H9 (cell line): Measurements from ENCODE around the gene CCDC141. TPM values are rescaled to one million over a fixed set of nuclear protein-coding genes. Genes with fewer than 3 reads are reported as not detected.

ENCODE experiments used
- DNase-seq: peaks from one replicate; pipeline ENCODE4 v3.0.0-alpha.2; 2017
- H2AFZ ChIP-seq: one replicate; pipeline ENCODE4 v1.6.1; 2013; ENCODE audit warnings: mild to moderate bottlenecking, low read length, control low read depth, moderate library complexity
- H2AK5ac ChIP-seq: 2 replicates; pipeline ENCODE4 v1.6.1; 2013; ENCODE audit warnings: low read length, control low read depth, mixed read lengths; ENCODE audit not compliant: insufficient read length
- H2BK120ac ChIP-seq: one replicate; pipeline ENCODE4 v1.6.1; 2013; ENCODE audit warnings: low read depth, mild to moderate bottlenecking, low read length, control low read depth, inconsistent platforms; ENCODE audit not compliant: poor library complexity, severe bottlenecking
- H2BK12ac ChIP-seq: 2 replicates; pipeline ENCODE4 v1.6.1; 2013; ENCODE audit warnings: low read length, control low read depth, mixed read lengths, low read depth; ENCODE audit not compliant: insufficient read length
- H2BK15ac ChIP-seq: 2 replicates; pipeline ENCODE4 v1.6.1; 2013; ENCODE audit warnings: low read depth, low read length, control low read depth
- H2BK20ac ChIP-seq: one replicate; pipeline ENCODE4 v1.6.1; 2013; ENCODE audit warnings: low read depth, mild to moderate bottlenecking, low read length, control low read depth, inconsistent platforms; ENCODE audit not compliant: poor library complexity, severe bottlenecking
- H2BK5ac ChIP-seq: 2 replicates; pipeline ENCODE4 v1.6.1; 2013; ENCODE audit warnings: low read length, control low read depth, mixed read lengths; ENCODE audit not compliant: insufficient read length
- H3K14ac ChIP-seq: 2 replicates; pipeline ENCODE4 v1.6.1; 2013; ENCODE audit warnings: low read length, control low read depth; ENCODE audit not compliant: insufficient read depth
- H3K18ac ChIP-seq: 2 replicates; pipeline ENCODE4 v1.6.1; 2013; ENCODE audit warnings: low read depth, mild to moderate bottlenecking, mixed read lengths, low read length, control low read depth; ENCODE audit not compliant: insufficient read length
- H3K23ac ChIP-seq: 2 replicates; pipeline ENCODE4 v1.6.1; 2013; ENCODE audit warnings: low read length, control low read depth, mixed read lengths, low read depth; ENCODE audit not compliant: insufficient read length
- H3K23me2 ChIP-seq: 2 replicates; pipeline ENCODE4 v1.6.1; 2013; ENCODE audit warnings: low read depth, mild to moderate bottlenecking, mixed read lengths, low read length, control low read depth; ENCODE audit not compliant: insufficient read length, poor library complexity, severe bottlenecking
- H3K27ac ChIP-seq: 2 replicates; pipeline ENCODE4 v1.5.1; 2013; ENCODE audit warnings: low read length, control low read depth, mixed read lengths, low read depth; ENCODE audit not compliant: insufficient read length
- H3K27me3 ChIP-seq: 2 replicates; pipeline ENCODE4 v1.6.1; 2013; ENCODE audit warnings: low read length, control low read depth, inconsistent platforms; ENCODE audit not compliant: insufficient read depth
- H3K4ac ChIP-seq: 2 replicates; pipeline ENCODE4 v1.6.1; 2013; ENCODE audit warnings: low read depth, mild to moderate bottlenecking, control low read depth, inconsistent platforms, low read length, moderate library complexity
- H3K4me1 ChIP-seq: 2 replicates; pipeline ENCODE4 v1.6.1; 2013; ENCODE audit warnings: low read length, control low read depth, inconsistent platforms; ENCODE audit not compliant: insufficient read depth
- H3K4me2 ChIP-seq: 2 replicates; pipeline ENCODE4 v1.6.1; 2013; ENCODE audit warnings: low read length, control low read depth, mixed read lengths; ENCODE audit not compliant: insufficient read length, insufficient read depth
- H3K56ac ChIP-seq: 2 replicates; pipeline ENCODE4 v1.6.1; 2013; ENCODE audit warnings: low read depth, mild to moderate bottlenecking, mixed read lengths, low read length, control low read depth; ENCODE audit not compliant: insufficient read length
- H3K79me1 ChIP-seq: 2 replicates; pipeline ENCODE4 v1.6.1; 2013; ENCODE audit warnings: low read depth, mild to moderate bottlenecking, moderate library complexity, low read length, control low read depth, inconsistent platforms; ENCODE audit not compliant: insufficient read depth, poor library complexity, severe bottlenecking
- H3K79me2 ChIP-seq: 2 replicates; pipeline ENCODE4 v1.6.1; 2013; ENCODE audit warnings: low read length, control low read depth, inconsistent platforms; ENCODE audit not compliant: insufficient read depth
- H3K9ac ChIP-seq: 2 replicates; pipeline ENCODE4 v1.6.1; 2013; ENCODE audit warnings: low read length, control low read depth, mixed read lengths; ENCODE audit not compliant: insufficient read length; ENCODE audit errors: extremely low read depth
- H3K9me3 ChIP-seq: one replicate; pipeline ENCODE4 v1.6.1; 2013; ENCODE audit warnings: low read depth, low read length, inconsistent platforms; ENCODE audit not compliant: control insufficient read depth
- H3T11ph ChIP-seq: one replicate; pipeline ENCODE4 v1.6.1; 2013; ENCODE audit warnings: mild to moderate bottlenecking, low read length, control low read depth, inconsistent platforms
- H4K20me1 ChIP-seq: one replicate; pipeline ENCODE4 v1.6.1; 2013; ENCODE audit not compliant: control insufficient read depth, insufficient read length, insufficient read depth
- H4K5ac ChIP-seq: 2 replicates; pipeline ENCODE4 v1.6.1; 2013; ENCODE audit warnings: low read depth, mild to moderate bottlenecking, mixed read lengths, low read length, control low read depth; ENCODE audit not compliant: insufficient read length
- H4K8ac ChIP-seq: replicated peaks from 2 replicates; pipeline ENCODE4 v1.6.1; 2013; ENCODE audit warnings: low read length, control low read depth, mixed read lengths, low read depth; ENCODE audit not compliant: insufficient read length
- H4K91ac ChIP-seq: 2 replicates; pipeline ENCODE4 v1.6.1; 2013; ENCODE audit warnings: low read depth, mild to moderate bottlenecking, moderate library complexity, mixed read lengths, low read length, control low read depth; ENCODE audit not compliant: insufficient read length
- H3K27ac Mint-ChIP-seq, 3 experiments: 2 replicates in 2 of 3; 3 replicates in 1 of 3; pipeline ENCODE4 v1.8.0; 2020 to 2021; ENCODE audit warnings: mixed read lengths in 3 of 3, mild to moderate bottlenecking in 1 of 3, moderate library complexity in 1 of 3
- H3K27me3 Mint-ChIP-seq: 2 replicates; pipeline ENCODE4 v1.8.0; 2021; ENCODE audit warnings: low read depth, mild to moderate bottlenecking, moderate library complexity, mixed read lengths
- H3K36me3 Mint-ChIP-seq, 3 experiments: 2 replicates in 2 of 3; 3 replicates in 1 of 3; pipeline ENCODE4 v1.8.0; 2020 to 2021; ENCODE audit warnings: low read depth in 3 of 3, mixed read lengths in 3 of 3; ENCODE audit not compliant: insufficient read depth in 1 of 3
- H3K4me1 Mint-ChIP-seq, 2 experiments: 2 replicates each; pipeline ENCODE4 v1.8.0; 2020; ENCODE audit warnings: mixed read lengths in 2 of 2
- H3K4me3 Mint-ChIP-seq, 2 experiments: 2 replicates in 1 of 2; 3 replicates in 1 of 2; pipeline ENCODE4 v1.8.0; 2020 to 2021; ENCODE audit warnings: mild to moderate bottlenecking in 2 of 2, mixed read lengths in 2 of 2, moderate library complexity in 1 of 2
- H3K9me3 Mint-ChIP-seq, 2 experiments: 2 replicates in 1 of 2; 3 replicates in 1 of 2; pipeline ENCODE4 v1.8.0; 2020; ENCODE audit warnings: mild to moderate bottlenecking in 2 of 2, mixed read lengths in 2 of 2, moderate library complexity in 1 of 2
- WGBS: extraction: QIAGEN DNeasy Blood & Tissue Kit; methylation state at CpG from one replicate; pipeline ENCODE4 v1.1.7; 2013; ENCODE audit warnings: missing lambda C conversion rate, low lambda C conversion rate, mixed read lengths; ENCODE audit not compliant: insufficient read length; ENCODE audit errors: extremely low coverage; 5-methylcytosine and 5-hydroxymethylcytosine counted together
- total RNA-seq: library from RNA; stranded (reverse); gene quantifications from 2 replicates; pipeline ENCODE4 v1.2.1, GENCODE V29; 2021
- TF ChIP-seq, protein P1 (sequence below): fragments of 200-600 bp; sonication (generic); conservative IDR thresholded peaks from 3 replicates; pipeline ENCODE4 v1.8.0; 2021; ENCODE audit warnings: antibody characterized with exemption, mild to moderate bottlenecking

Gene CCDC141
- total RNA-seq, 1 experiment from 2014 or later, result 1.0 TPM

DNA sequence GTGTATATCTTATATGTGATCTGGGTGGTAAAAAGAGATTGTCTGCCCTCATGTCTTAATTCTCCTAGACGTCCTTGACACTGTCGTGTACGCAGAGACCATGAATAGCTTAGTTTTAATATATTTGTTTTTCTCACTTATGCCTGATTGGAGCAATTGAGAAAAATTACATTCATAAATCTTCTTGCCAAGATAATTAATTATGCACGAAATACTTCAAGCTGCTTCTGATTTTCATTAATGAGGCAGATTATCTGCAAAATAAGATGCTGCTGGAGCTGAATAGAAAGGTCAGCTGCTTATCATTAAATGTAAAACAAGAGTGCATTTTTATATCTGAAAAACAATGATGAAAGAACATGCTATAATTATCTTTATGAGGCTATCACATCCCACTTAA is 95.9 kb downstream of the CCDC141 start:
- TF ChIP-seq, protein P1, sequence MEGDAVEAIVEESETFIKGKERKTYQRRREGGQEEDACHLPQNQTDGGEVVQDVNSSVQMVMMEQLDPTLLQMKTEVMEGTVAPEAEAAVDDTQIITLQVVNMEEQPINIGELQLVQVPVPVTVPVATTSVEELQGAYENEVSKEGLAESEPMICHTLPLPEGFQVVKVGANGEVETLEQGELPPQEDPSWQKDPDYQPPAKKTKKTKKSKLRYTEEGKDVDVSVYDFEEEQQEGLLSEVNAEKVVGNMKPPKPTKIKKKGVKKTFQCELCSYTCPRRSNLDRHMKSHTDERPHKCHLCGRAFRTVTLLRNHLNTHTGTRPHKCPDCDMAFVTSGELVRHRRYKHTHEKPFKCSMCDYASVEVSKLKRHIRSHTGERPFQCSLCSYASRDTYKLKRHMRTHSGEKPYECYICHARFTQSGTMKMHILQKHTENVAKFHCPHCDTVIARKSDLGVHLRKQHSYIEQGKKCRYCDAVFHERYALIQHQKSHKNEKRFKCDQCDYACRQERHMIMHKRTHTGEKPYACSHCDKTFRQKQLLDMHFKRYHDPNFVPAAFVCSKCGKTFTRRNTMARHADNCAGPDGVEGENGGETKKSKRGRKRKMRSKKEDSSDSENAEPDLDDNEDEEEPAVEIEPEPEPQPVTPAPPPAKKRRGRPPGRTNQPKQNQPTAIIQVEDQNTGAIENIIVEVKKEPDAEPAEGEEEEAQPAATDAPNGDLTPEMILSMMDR, result no peak
- no peak overlapping the region for H2BK120ac ChIP-seq
- H3K27ac ChIP-seq, result no peak overlapping the region
- no peak overlapping the region for H2AK5ac ChIP-seq
- no peak overlapping the region for H2BK5ac ChIP-seq
- H4K91ac ChIP-seq, result no peak overlapping the region
- H3K79me2 ChIP-seq, result no peaks in the 10 kb centered on the region
- H3K27ac Mint-ChIP-seq, result no peak overlapping the region
- H3T11ph ChIP-seq, result no peak overlapping the region
- H2BK12ac ChIP-seq, result no peak overlapping the region
- H3K27me3 ChIP-seq, result no peaks in the 10 kb centered on the region
- H3K4me2 ChIP-seq, result no peak overlapping the region
- no peak overlapping the region for H2BK15ac ChIP-seq
- no peak for DNase-seq
- H2BK20ac ChIP-seq, result no peak overlapping the region
- H3K9ac ChIP-seq, result no peak overlapping the region
- no peaks in the 10 kb centered on the region; a peak in 1 of 7 replicates for H3K36me3 Mint-ChIP-seq
- no peak overlapping the region for H3K23ac ChIP-seq
- H3K9me3 ChIP-seq, result no peaks in the 10 kb centered on the region
- no peak overlapping the region for H3K4ac ChIP-seq
- no peak overlapping the region for H4K8ac ChIP-seq
- H4K20me1 ChIP-seq, result no peaks in the 10 kb centered on the region
- H3K18ac ChIP-seq, result no peak overlapping the region
- peaks cover 2 to 4% of the 10 kb centered on the region in 2 experiments; a peak in 2 of 4 replicates for H3K4me1 Mint-ChIP-seq
- no peak overlapping the region for H3K14ac ChIP-seq
- H3K56ac ChIP-seq, result no peak overlapping the region
- no peaks in the 10 kb centered on the region for H3K4me1 ChIP-seq
- no peaks in the 10 kb centered on the region; a peak in 1 of 5 replicates for H3K9me3 Mint-ChIP-seq
- no peak overlapping the region for H4K5ac ChIP-seq
- H3K23me2 ChIP-seq, result no peaks in the 10 kb centered on the region
- no peak overlapping the region for H3K4me3 Mint-ChIP-seq
- H3K27me3 Mint-ChIP-seq, result no peaks in the 10 kb centered on the region
- no peaks in the 10 kb centered on the region for H3K79me1 ChIP-seq
- no CpG with 5 or more reads among the region's 4 CpGs for WGBS
- H2AFZ ChIP-seq, result no peak overlapping the region
